Fibroblast of lung (primary cell): ENCODE measurements around the gene DDI2. TPM values are rescaled to one million over a fixed set of nuclear protein-coding genes. Genes with fewer than 3 reads are reported as not detected.

Experiments
- DNase-seq, 2 donors: peaks; one replicate each; pipeline versions ENCODE4 v3.0.0 to v3.0.0-alpha.2; 2010; ENCODE audit warnings: low read depth in 2 of 2
- H2AFZ ChIP-seq: 2 replicates; pipeline ENCODE4 v1.5.1; 2012; ENCODE audit warnings: low read length, control low read depth, inconsistent platforms
- H3K27ac ChIP-seq: 2 replicates; pipeline ENCODE4 v1.5.1; 2011; ENCODE audit warnings: low read length, control low read depth; ENCODE audit not compliant: insufficient read depth
- H3K27me3 ChIP-seq: 2 replicates; pipeline ENCODE4 v1.5.1; 2011; ENCODE audit warnings: mild to moderate bottlenecking, low read length; ENCODE audit not compliant: control insufficient read depth, insufficient read depth
- H3K36me3 ChIP-seq: 2 replicates; pipeline ENCODE4 v1.5.1; 2011; ENCODE audit warnings: low read length; ENCODE audit not compliant: control insufficient read depth, insufficient read depth
- H3K4me1 ChIP-seq: 2 replicates; pipeline ENCODE4 v1.5.1; 2011; ENCODE audit warnings: low read length; ENCODE audit not compliant: control insufficient read depth, insufficient read depth; ENCODE audit errors: extremely low read depth
- H3K4me2 ChIP-seq: 2 replicates; pipeline ENCODE4 v1.5.1; 2011; ENCODE audit warnings: low read length, control low read depth; ENCODE audit not compliant: insufficient read depth; ENCODE audit errors: extremely low read depth
- H3K4me3 ChIP-seq, 4 experiments: fragments of 200-600 bp in 1 of 4; sonication (generic) in 1 of 4; replicated peaks in 1 of 4; 2 replicates each; pipeline ENCODE4 v1.5.1; 2011 to 2016; ENCODE audit warnings: low read length in 4 of 4, low read depth in 3 of 4, mild to moderate bottlenecking in 3 of 4, control low read depth in 2 of 4, inconsistent platforms in 1 of 4, mixed read lengths in 1 of 4; ENCODE audit not compliant: insufficient read depth in 1 of 4; ENCODE audit errors: control extremely low read depth in 1 of 4
- H3K79me2 ChIP-seq: 2 replicates; pipeline ENCODE4 v1.5.1; 2012; ENCODE audit warnings: mild to moderate bottlenecking, low read length, inconsistent platforms; ENCODE audit not compliant: control insufficient read depth, insufficient read depth
- H3K9ac ChIP-seq: 2 replicates; pipeline ENCODE4 v1.5.1; 2011; ENCODE audit warnings: mild to moderate bottlenecking, low read length, control low read depth; ENCODE audit not compliant: insufficient read depth
- H3K9me3 ChIP-seq: 2 replicates; pipeline ENCODE4 v1.5.1; 2012; ENCODE audit warnings: low read depth, low read length; ENCODE audit not compliant: control insufficient read depth, insufficient read depth
- H4K20me1 ChIP-seq: 2 replicates; pipeline ENCODE4 v1.5.1; 2011; ENCODE audit warnings: low read length; ENCODE audit not compliant: control insufficient read depth, insufficient read depth; ENCODE audit errors: extremely low read depth
- EZH2 ChIP-seq: IDR thresholded peaks from 2 replicates; pipeline ENCODE4 v1.5.1; 2012; ENCODE audit warnings: low read length, control low read depth, mild to moderate bottlenecking; ENCODE audit errors: missing control alignments
- polyA plus RNA-seq, 2 donors: library from polyadenylated mRNA; depleted of rRNA in 1 of 2; stranded (reverse) in 1 of 2; unstranded in 1 of 2; fragments of >200 nt; gene quantifications; 2 replicates each; pipeline ENCODE4 v1.2.1, GENCODE V29; 2011 to 2012; ENCODE audit warnings: missing spikeins in 1 of 2
- total RNA-seq: library from RNA; depleted of rRNA; stranded (reverse); fragments of >200 nt; gene quantifications from 2 replicates; pipeline ENCODE4 v1.2.1, GENCODE V29; 2014
- TF ChIP-seq, protein P1 (sequence below), 2 donors: IDR thresholded peaks in 1 of 2; conservative IDR thresholded peaks in 1 of 2; 1 replicate in 1 of 2; 2 replicates in 1 of 2; pipeline ENCODE4 v1.5.1; 2011 to 2012; ENCODE audit warnings: low read length in 2 of 2, control low read depth in 1 of 2, inconsistent platforms in 1 of 2, low read depth in 1 of 2, mild to moderate bottlenecking in 1 of 2

DDI2 gene
- total and polyA plus RNA-seq, 2 donors (not counting 1 experiment from before 2014, with no cell fraction given): 9.3 to 11.7 TPM

DNA sequence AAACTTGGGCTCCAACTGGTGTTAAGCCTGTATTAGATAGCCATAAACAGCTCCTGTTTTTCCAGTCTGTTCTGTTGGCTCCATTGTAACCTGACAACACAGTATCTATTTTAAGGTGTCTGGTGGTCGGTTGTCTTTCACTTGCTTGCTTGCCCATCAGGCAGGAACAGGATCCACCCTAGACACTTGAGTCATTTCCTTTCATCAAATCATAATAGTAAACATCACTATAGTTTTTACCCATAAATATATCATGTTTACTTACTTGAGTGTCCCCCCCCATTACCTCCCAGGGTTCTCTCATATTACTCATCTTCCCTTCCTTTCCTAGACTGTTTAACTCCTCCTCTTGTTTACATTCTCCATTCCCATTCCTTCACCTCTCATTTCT, 2.9 kb downstream of the DDI2 start:
- Histone ChIP-seq H3K36me3 (no peaks in the 10 kb centered on the region), H2AFZ (no peak overlapping the region), H3K9me3 (no peaks in the 10 kb centered on the region), H3K27ac (peak overlapping the region; percentile 13), H4K20me1 (peaks cover 2% of the 10 kb centered on the region), H3K4me1 (peaks cover 18% of the 10 kb centered on the region), H3K9ac (no peak overlapping the region), H3K4me3 (peak overlapping the region in 2 of 4 experiments; percentile 6 to 25), H3K27me3 (no peaks in the 10 kb centered on the region), H3K79me2 (peaks cover 66% of the 10 kb centered on the region), H3K4me2 (peak overlapping the region; percentile 56)
- no peak for TF ChIP-seq EZH2
- TF ChIP-seq, protein P1, sequence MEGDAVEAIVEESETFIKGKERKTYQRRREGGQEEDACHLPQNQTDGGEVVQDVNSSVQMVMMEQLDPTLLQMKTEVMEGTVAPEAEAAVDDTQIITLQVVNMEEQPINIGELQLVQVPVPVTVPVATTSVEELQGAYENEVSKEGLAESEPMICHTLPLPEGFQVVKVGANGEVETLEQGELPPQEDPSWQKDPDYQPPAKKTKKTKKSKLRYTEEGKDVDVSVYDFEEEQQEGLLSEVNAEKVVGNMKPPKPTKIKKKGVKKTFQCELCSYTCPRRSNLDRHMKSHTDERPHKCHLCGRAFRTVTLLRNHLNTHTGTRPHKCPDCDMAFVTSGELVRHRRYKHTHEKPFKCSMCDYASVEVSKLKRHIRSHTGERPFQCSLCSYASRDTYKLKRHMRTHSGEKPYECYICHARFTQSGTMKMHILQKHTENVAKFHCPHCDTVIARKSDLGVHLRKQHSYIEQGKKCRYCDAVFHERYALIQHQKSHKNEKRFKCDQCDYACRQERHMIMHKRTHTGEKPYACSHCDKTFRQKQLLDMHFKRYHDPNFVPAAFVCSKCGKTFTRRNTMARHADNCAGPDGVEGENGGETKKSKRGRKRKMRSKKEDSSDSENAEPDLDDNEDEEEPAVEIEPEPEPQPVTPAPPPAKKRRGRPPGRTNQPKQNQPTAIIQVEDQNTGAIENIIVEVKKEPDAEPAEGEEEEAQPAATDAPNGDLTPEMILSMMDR (conservative IDR thresholded peaks at IDR 0.05 in 1 of 2, IDR thresholded peaks at IDR 0.05 in 1 of 2; ENCODE audit: low read depth in 1 of 2, low read length in 2 of 2): no peak
- peak in 1 of 2 donors; percentile 41 for DNase-seq

DNA sequence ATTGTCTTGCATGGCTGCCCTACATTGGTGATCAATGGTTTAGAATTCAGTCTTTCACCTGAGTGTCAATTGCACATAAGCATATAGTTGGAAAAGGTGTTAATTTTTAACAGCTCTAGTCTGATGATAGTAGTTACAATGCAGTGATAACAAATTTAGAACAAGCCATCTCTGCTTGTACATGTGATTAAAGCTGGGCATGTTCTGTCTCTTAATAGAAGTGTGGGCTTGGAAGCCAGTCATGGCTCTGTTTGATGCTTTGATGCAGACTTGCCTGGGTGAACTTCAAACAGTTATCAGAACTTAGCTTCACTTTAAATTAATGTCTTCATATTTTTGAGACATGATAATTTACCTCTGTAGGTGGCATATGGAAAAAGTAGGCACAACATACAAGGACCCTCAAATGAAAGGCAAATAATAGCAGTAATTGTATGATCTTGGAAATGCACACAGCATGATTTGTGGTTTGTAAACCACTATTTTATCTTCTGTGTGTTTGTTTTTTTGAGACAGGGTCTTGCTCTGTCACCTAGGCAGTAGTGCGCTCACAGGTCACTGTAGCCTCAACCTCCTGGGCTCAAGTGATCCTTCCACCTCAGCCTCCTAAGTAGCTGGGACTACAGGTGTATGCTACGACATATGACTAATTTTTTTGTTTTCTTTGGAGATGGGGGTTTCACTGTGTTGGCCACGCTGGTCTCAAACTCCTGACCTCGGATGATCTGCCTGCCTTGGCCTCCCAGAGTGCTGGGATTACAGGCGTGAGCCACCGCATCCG, 3.8 kb downstream of the DDI2 start:
- Histone ChIP-seq H4K20me1 (peaks cover 2% of the 10 kb centered on the region), H3K9me3 (no peaks in the 10 kb centered on the region), H3K79me2 (peaks cover 74% of the 10 kb centered on the region), H3K27ac (no peak overlapping the region), H3K4me2 (peak overlapping the region; percentile 32), H3K9ac (no peak overlapping the region), H3K4me1 (peaks cover 14% of the 10 kb centered on the region), H2AFZ (no peak overlapping the region), H3K27me3 (no peaks in the 10 kb centered on the region), H3K4me3 (no peak overlapping the region), H3K36me3 (no peaks in the 10 kb centered on the region)
- TF ChIP-seq EZH2: no peak
- TF ChIP-seq, protein P1 (conservative IDR thresholded peaks at IDR 0.05 in 1 of 2, IDR thresholded peaks at IDR 0.05 in 1 of 2; ENCODE audit: low read depth in 1 of 2, low read length in 2 of 2): no peak
- DNase-seq: no peak

DNA sequence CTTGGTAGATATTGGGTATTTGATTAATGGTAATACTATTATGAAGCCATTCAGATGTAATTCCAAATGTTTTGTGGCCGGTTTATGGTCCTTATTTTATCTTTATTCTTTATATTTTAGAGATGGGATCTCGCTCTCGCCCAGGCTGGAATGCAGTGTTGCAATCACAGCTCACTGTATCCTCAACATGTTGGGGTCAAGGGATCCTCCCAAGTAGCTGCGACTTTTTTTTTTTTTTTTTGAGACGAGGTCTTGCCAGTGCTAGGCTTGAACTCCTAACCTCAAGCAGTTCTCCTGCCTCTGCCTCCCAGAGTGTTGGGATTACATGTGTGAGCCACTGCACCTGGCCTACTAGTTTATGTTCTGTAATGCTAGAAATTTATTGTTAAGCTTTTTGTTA, 4.7 kb downstream of the DDI2 start:
- Histone ChIP-seq H3K4me2 (no peak overlapping the region), H3K4me3 (no peak overlapping the region), H3K4me1 (peaks cover 14% of the 10 kb centered on the region), H3K9ac (no peak overlapping the region), H3K79me2 (peaks cover 81% of the 10 kb centered on the region), H3K27ac (no peak overlapping the region), H3K27me3 (no peaks in the 10 kb centered on the region), H3K36me3 (peaks cover 2% of the 10 kb centered on the region), H2AFZ (no peak overlapping the region), H3K9me3 (no peaks in the 10 kb centered on the region), H4K20me1 (peaks cover 2% of the 10 kb centered on the region)
- TF ChIP-seq, protein P1 (conservative IDR thresholded peaks at IDR 0.05 in 1 of 2, IDR thresholded peaks at IDR 0.05 in 1 of 2; ENCODE audit: low read depth in 1 of 2, low read length in 2 of 2): no peak
- no peak for TF ChIP-seq EZH2
- DNase-seq: peak in 1 of 2 donors; percentile 63
